Sigmoid colon (tissue), 7 donors: ENCODE measurements around the gene KLRK1. TPM values are rescaled to one million over a fixed set of nuclear protein-coding genes. Genes with fewer than 3 reads are reported as not detected.
"Not testable (repeated sequence)": the region's sequence is repeated elsewhere in the genome, so short reads cannot be mapped to it uniquely, and the experiment has no call there.

Experiments
- DNase-seq: peaks from one replicate; pipeline ENCODE4 v3.0.0-alpha.2; 2019
- H3K27ac ChIP-seq, 4 donors: fragments of 200-600 bp; sonication (generic); one replicate each; pipeline ENCODE4 v1.5.1; 2016 to 2019; ENCODE audit warnings: mild to moderate bottlenecking in 1 of 4
- H3K27me3 ChIP-seq, 3 donors: fragments of 200-600 bp; sonication (generic); one replicate each; pipeline ENCODE4 v1.5.1; 2019; ENCODE audit warnings: mild to moderate bottlenecking in 1 of 3
- H3K36me3 ChIP-seq, 4 donors: fragments of 200-600 bp; sonication (generic); one replicate each; pipeline ENCODE4 v1.5.1; 2016 to 2019
- H3K4me1 ChIP-seq, 4 donors: fragments of 200-600 bp; sonication (generic); one replicate each; pipeline ENCODE4 v1.5.1; 2017 to 2019
- H3K4me3 ChIP-seq, 4 donors: fragments of 200-600 bp; sonication (generic); one replicate each; pipeline ENCODE4 v1.5.1; 2017 to 2019; ENCODE audit warnings: mild to moderate bottlenecking in 2 of 4, moderate library complexity in 1 of 4
- H3K9me3 ChIP-seq, 4 donors: fragments of 200-600 bp in 3 of 4; sonication (generic) in 3 of 4; one replicate each; pipeline versions ENCODE4 v1.5.1 to v1.6.1; 2013 to 2019
- EP300 ChIP-seq, 4 donors: sonication (generic); formaldehyde crosslinking; IDR thresholded peaks; one replicate each; pipeline ENCODE4 v1.6.1; 2017; ENCODE audit warnings: antibody characterized with exemption in 4 of 4
- POLR2A ChIP-seq, 2 donors: fragments of 450-650 bp; IDR thresholded peaks; one replicate each; pipeline ENCODE4 v1.6.1; 2016; ENCODE audit warnings: antibody characterized with exemption in 2 of 2, mild to moderate bottlenecking in 2 of 2, moderate library complexity in 2 of 2
- POLR2AphosphoS5 ChIP-seq, 4 donors: sonication (generic); formaldehyde crosslinking; IDR thresholded peaks; one replicate each; pipeline ENCODE4 v1.6.1; 2017; ENCODE audit warnings: antibody characterized with exemption in 4 of 4
- WGBS, 2 donors: extraction: QIAGEN DNeasy Blood & Tissue Kit; methylation state at CpG; one replicate each; pipeline ENCODE4 v1.1.7; 2013; 5-methylcytosine and 5-hydroxymethylcytosine counted together
- intact Hi-C: fragments of 100-400 bp; cut with DNase I; formaldehyde crosslinking; loops from one replicate; pipeline ENCODE4 v1.15.1; 2023
- polyA plus RNA-seq, 3 donors: library from polyadenylated mRNA; stranded (reverse); fragments of 200-250 nt; gene quantifications; one replicate each; pipeline ENCODE4 v1.2.3, GENCODE V29; 2013
- total RNA-seq, 4 donors: library from RNA; depleted of rRNA; stranded (reverse); fragments of >200 nt; gene quantifications; one replicate each; pipeline ENCODE4 v1.1.0, GENCODE V29; 2016
- TF ChIP-seq, protein P1 (sequence below), 4 experiments: fragments of 450-650 bp in 3 of 4; fragments of 200-600 bp in 1 of 4; IDR thresholded peaks; one replicate each; pipeline ENCODE4 v1.5.1; 2016 to 2019; ENCODE audit warnings: antibody characterized with exemption in 4 of 4, mild to moderate bottlenecking in 3 of 4, moderate library complexity in 2 of 4
- donor health status: healthy with polysubstance abuse.
- donor health status: Bipolar disorder and iron deficiency.
- donor health status: healthy.

Gene KLRK1
- total and polyA plus RNA-seq, 7 donors = 0.33 to 16.0 (median 1.8) TPM; not detected in 2

DNA sequence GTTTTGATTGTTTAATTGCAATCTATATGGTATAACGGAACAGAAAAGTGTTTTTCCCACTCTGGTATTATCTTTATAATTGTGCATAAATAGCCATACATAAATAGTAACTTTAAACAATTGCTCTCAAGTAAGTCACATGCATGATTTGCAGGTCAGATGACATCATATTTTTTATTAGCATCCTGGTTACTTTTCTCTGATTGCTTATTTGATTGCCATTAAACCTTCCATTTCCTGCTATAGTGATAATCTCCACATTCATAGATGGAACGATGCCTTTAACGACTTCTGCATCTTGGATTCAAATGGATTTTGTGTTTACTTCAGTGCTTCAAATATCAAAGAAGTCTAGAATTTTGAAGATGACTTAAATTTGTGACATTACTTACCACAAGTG, 3.5 kb upstream of the KLRK1 start:
- Histone ChIP-seq H3K27ac (no peak overlapping the region), H3K4me1 (peaks cover 0 to 16% (median 14%) of the 10 kb centered on the region in 4 donors), H3K27me3 (no peaks in the 10 kb centered on the region), H3K36me3 (no peaks in the 10 kb centered on the region), H3K9me3 (no peaks in the 10 kb centered on the region), H3K4me3 (no peak overlapping the region)
- 29 to 63% methylated on average over 3 of the region's 3 CpGs for WGBS, 2 donors
- no peak for DNase-seq
- intact Hi-C loops = no loop called here
- no peak for TF ChIP-seq POLR2AphosphoS5 (IDR thresholded peaks at IDR 0.05)
- no peak for TF ChIP-seq POLR2A (IDR thresholded peaks at IDR 0.05)
- TF ChIP-seq, protein P1, sequence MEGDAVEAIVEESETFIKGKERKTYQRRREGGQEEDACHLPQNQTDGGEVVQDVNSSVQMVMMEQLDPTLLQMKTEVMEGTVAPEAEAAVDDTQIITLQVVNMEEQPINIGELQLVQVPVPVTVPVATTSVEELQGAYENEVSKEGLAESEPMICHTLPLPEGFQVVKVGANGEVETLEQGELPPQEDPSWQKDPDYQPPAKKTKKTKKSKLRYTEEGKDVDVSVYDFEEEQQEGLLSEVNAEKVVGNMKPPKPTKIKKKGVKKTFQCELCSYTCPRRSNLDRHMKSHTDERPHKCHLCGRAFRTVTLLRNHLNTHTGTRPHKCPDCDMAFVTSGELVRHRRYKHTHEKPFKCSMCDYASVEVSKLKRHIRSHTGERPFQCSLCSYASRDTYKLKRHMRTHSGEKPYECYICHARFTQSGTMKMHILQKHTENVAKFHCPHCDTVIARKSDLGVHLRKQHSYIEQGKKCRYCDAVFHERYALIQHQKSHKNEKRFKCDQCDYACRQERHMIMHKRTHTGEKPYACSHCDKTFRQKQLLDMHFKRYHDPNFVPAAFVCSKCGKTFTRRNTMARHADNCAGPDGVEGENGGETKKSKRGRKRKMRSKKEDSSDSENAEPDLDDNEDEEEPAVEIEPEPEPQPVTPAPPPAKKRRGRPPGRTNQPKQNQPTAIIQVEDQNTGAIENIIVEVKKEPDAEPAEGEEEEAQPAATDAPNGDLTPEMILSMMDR (IDR thresholded peaks at IDR 0.05) = no peak
- TF ChIP-seq EP300 (IDR thresholded peaks at IDR 0.05) = no peak

DNA sequence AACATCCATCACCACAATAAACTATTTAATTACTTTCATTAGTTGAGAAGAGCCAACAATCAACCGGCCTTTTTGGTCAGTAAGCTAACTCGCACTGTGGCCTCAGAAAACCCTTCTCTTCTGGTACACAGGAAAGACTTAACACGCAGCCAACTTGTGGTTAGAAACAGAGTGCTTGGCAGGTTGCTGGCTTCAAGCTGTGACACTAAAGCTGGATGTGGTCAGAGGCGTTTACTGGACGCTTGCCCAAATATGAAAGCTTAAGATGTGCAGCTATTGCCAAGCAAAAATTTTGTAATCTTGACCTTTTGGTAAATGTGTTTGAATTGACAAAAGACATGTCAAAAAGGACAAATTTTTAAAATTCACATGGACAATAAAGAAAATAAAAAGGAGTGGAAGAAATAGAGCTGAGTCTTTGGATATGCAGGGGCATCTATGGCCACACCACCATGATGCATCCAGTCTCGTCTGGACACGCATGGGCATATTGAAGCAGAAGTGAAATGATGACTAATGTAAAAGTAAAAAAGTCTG, 2.6 kb upstream of the KLRK1 start:
- H3K4me3 ChIP-seq = no peak overlapping the region
- TF ChIP-seq, protein P1 (IDR thresholded peaks at IDR 0.05) = no peak
- TF ChIP-seq POLR2AphosphoS5 (IDR thresholded peaks at IDR 0.05) = peak in 3 of 4 donors; percentile 35 to 51 (median 36)
- H3K27me3 ChIP-seq = no peaks in the 10 kb centered on the region
- WGBS, 2 donors = 36 to 77% methylated on average over 7 of the region's 7 CpGs
- no peaks in the 10 kb centered on the region for H3K36me3 ChIP-seq
- intact Hi-C loops = no loop called here
- peak overlapping the region in 1 of 4 donors; percentile 6 for H3K27ac ChIP-seq
- H3K9me3 ChIP-seq = no peaks in the 10 kb centered on the region
- peaks cover 0 to 16% (median 14%) of the 10 kb centered on the region in 4 donors for H3K4me1 ChIP-seq
- DNase-seq = peak; percentile 81

DNA sequence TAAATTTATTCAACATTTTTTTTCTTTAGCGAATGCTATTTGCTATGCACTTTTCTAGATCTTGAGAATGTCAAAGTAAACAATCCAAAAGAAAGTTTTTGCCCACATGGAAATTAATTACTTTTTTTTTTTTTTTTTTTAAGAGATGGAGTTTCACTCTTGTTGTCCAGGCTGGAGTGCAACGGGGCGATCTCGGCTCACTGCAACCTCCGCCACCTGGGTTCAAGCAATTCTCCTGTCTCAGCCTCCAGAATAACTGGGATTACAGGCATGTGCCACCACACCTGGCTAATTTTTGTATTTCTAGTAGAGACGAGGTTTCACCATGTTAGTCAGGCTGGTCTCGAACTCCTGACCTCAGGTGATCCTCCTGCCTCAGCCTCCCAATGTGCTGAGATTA, 1.1 kb upstream of the KLRK1 start:
- H3K27me3 ChIP-seq, H3K36me3 ChIP-seq, intact Hi-C loops, DNase-seq, H3K4me3 ChIP-seq, H3K9me3 ChIP-seq, H3K27ac ChIP-seq: not testable (repeated sequence)
- 94 to 95% methylated on average over 7 of the region's 7 CpGs for WGBS, 2 donors
- peaks cover 0 to 16% (median 14%) of the 10 kb centered on the region in 4 donors for H3K4me1 ChIP-seq

DNA sequence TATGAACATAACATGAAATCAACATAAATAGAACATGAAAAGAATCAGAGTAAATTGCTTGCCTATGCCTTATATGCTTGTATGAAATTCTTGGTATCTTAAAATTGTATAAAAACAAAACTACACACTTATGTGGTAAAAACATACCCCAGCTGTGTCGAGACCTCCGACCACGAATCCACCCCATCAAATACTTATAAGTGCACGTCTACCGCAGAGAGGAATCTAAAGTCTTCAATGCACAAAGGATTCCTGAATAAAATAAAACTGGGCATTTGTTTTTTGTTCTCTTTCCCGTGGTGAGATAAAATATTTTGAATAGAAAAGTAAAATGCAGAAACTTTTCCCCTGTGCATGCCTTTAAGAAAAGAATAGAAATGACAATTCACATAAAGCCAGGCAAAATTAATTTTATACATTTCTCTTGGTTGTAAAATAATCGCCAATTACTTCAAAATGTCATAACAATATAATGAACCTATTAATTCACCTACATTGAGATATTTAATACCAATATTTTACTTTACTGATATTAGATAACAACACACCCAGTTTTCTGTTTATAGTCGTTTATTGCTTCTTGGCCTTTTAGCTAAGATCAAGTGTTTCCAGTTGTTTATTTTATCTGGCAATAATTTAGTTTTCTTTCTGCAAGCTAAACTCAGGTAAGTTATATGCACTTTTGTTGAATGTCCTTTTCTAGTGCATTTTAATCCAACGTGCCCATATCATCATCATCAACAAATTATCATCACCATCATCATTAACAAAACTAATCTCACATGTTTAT, 1.0 kb downstream of the KLRK1 start:
- peaks cover 0 to 7% (median 5%) of the 10 kb centered on the region in 4 donors for H3K4me1 ChIP-seq
- intact Hi-C loops = no loop called here
- WGBS, 2 donors = 64 to 84% methylated on average over 9 of the region's 9 CpGs
- no peak overlapping the region for H3K4me3 ChIP-seq
- TF ChIP-seq, protein P1 (IDR thresholded peaks at IDR 0.05) = no peak
- TF ChIP-seq POLR2AphosphoS5 (IDR thresholded peaks at IDR 0.05) (no peak), EP300 (IDR thresholded peaks at IDR 0.05) (no peak), POLR2A (IDR thresholded peaks at IDR 0.05) (no peak)
- H3K9me3 ChIP-seq = peaks cover 0 to 4% (median 0%) of the 10 kb centered on the region in 4 donors
- no peaks in the 10 kb centered on the region for H3K27me3 ChIP-seq
- no peak for DNase-seq
- no peaks in the 10 kb centered on the region for H3K36me3 ChIP-seq
- no peak overlapping the region for H3K27ac ChIP-seq

DNA sequence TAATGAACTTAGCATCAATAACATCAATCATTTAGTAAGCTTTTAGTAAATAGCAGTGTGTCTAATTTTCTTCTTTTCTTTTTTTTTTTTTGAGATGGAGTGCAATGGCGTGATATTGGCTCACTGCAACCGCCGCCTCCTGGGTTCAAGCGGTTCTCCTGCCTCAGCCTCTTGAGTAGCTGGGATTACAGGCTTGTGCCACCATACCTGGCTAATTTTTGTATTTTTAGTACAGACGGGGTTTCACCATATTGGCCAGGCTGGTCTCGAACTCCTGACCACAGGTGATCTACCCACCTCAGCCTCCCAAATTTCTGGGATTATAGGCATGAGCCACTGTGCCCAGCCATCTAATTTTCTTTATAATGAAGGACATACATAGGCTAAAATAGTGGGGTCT, 2.3 kb downstream of the KLRK1 start:
- H3K27me3 ChIP-seq, intact Hi-C loops, H3K27ac ChIP-seq, H3K4me3 ChIP-seq, H3K36me3 ChIP-seq, H3K4me1 ChIP-seq, H3K9me3 ChIP-seq, DNase-seq: not testable (repeated sequence)
- 86 to 91% methylated on average over 6 of the region's 6 CpGs for WGBS, 2 donors
